Kidney (tissue), 14 donors: ENCODE results near the gene GATB. TPM values are rescaled to one million over a fixed set of nuclear protein-coding genes. Genes with fewer than 3 reads are reported as not detected.

Experiments used
- DNase-seq, 5 donors: peaks; one replicate each; pipeline ENCODE4 v3.0.0-alpha.2; 2013 to 2020
- FAIRE-seq: peaks from 2 replicates; lab custom pipeline; 2012; peaks lifted over from hg19 to GRCh38; lab: Jason Lieb, UNC
- H3K27ac ChIP-seq, 2 donors: one replicate each; pipeline ENCODE4 v1.7.0; 2013; ENCODE audit warnings: low read depth in 2 of 2, low read length in 2 of 2, inconsistent platforms in 1 of 2
- H3K27me3 ChIP-seq: one replicate; pipeline ENCODE4 v1.7.1; 2013; ENCODE audit warnings: low read length, inconsistent platforms; ENCODE audit not compliant: control insufficient read depth, insufficient read depth
- H3K36me3 ChIP-seq, 3 donors: one replicate each; pipeline versions ENCODE4 v1.7.0 to v1.7.1; 2013; ENCODE audit warnings: low read length in 3 of 3, control low read depth in 1 of 3, inconsistent platforms in 1 of 3; ENCODE audit not compliant: insufficient read depth in 3 of 3, control insufficient read depth in 2 of 3
- H3K4me1 ChIP-seq, 3 donors: one replicate each; pipeline versions ENCODE4 v1.7.0 to v1.7.1; 2013; ENCODE audit warnings: low read length in 3 of 3, inconsistent platforms in 1 of 3, low read depth in 1 of 3; ENCODE audit not compliant: control insufficient read depth in 2 of 3, insufficient read depth in 2 of 3
- H3K4me3 ChIP-seq, 3 donors: one replicate each; pipeline versions ENCODE4 v1.7.0 to v1.8.1; 2013; ENCODE audit warnings: low read length in 3 of 3, control low read depth in 1 of 3, inconsistent platforms in 1 of 3
- H3K9ac ChIP-seq, 3 donors: one replicate each; pipeline versions ENCODE4 v1.7.0 to v1.7.1; 2013; ENCODE audit warnings: low read length in 3 of 3, control low read depth in 1 of 3, inconsistent platforms in 1 of 3
- H3K9me3 ChIP-seq, 3 donors: one replicate each; pipeline versions ENCODE4 v1.7.0 to v1.7.1; 2013; ENCODE audit warnings: low read length in 3 of 3, control low read depth in 1 of 3, inconsistent platforms in 1 of 3; ENCODE audit not compliant: control insufficient read depth in 2 of 3, insufficient read depth in 1 of 3
- intact Hi-C: fragments of 100-400 bp; cut with DNase I; formaldehyde crosslinking; loops from one replicate; pipeline ENCODE4 v1.11.1; 2022
- polyA plus RNA-seq: library from polyadenylated mRNA; stranded (reverse); fragments of 350-450 nt; fragmentation: Illumina TruSeq; extraction: RNeasy Lipid Tissue Mini Kit (QIAGEN cat#74804); gene quantifications from one replicate; pipeline ENCODE4 v1.2.3, GENCODE V29; 2014; ENCODE audit warnings: low read depth, low replicate concordance; ENCODE audit not compliant: insufficient read depth
- total RNA-seq: library from RNA; stranded (reverse); fragmentation: NEBNext Ultra II Directional; extraction: Animal tissue kit (Norgen Biotek cat#: 25700); gene quantifications from one replicate; pipeline ENCODE4 v1.2.1, GENCODE V29; 2021
- TF ChIP-seq, protein P1 (sequence below): IDR thresholded peaks from 3 replicates; pipeline ENCODE4 v1.5.1; 2012; ENCODE audit warnings: mild to moderate bottlenecking, moderate library complexity, borderline replicate concordance; ENCODE audit not compliant: insufficient read depth; ENCODE audit errors: extremely low read depth
- donor health status: control.
- donor health status: control.
- donor health status: control.
- donor health status: control.
- donor health status: control.
- donor health status: DM: yes; HTN: yes; CAD: no.
- donor health status: Normal renal cell carcinoma (clear cell type).

GATB gene
- total and polyA plus RNA-seq, 2 donors from 2014 or later: 17.0 to 50.9 TPM

GRCh38 chr4:151692443-151692782 is 68.4 kb downstream of the GATB start:
- Histone ChIP-seq H3K27me3 (no peaks in the 10 kb centered on the region), H3K27ac (no peak overlapping the region), H3K4me3 (no peak overlapping the region), H3K36me3 (no peaks in the 10 kb centered on the region), H3K9me3 (no peaks in the 10 kb centered on the region), H3K9ac (no peak overlapping the region), H3K4me1 (peaks cover 0 to 10% (median 5%) of the 10 kb centered on the region in 3 donors)
- intact Hi-C loops: no loop called here
- TF ChIP-seq, protein P1, sequence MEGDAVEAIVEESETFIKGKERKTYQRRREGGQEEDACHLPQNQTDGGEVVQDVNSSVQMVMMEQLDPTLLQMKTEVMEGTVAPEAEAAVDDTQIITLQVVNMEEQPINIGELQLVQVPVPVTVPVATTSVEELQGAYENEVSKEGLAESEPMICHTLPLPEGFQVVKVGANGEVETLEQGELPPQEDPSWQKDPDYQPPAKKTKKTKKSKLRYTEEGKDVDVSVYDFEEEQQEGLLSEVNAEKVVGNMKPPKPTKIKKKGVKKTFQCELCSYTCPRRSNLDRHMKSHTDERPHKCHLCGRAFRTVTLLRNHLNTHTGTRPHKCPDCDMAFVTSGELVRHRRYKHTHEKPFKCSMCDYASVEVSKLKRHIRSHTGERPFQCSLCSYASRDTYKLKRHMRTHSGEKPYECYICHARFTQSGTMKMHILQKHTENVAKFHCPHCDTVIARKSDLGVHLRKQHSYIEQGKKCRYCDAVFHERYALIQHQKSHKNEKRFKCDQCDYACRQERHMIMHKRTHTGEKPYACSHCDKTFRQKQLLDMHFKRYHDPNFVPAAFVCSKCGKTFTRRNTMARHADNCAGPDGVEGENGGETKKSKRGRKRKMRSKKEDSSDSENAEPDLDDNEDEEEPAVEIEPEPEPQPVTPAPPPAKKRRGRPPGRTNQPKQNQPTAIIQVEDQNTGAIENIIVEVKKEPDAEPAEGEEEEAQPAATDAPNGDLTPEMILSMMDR: no peak
- DNase-seq: no peak
- no peak for FAIRE-seq

DNA sequence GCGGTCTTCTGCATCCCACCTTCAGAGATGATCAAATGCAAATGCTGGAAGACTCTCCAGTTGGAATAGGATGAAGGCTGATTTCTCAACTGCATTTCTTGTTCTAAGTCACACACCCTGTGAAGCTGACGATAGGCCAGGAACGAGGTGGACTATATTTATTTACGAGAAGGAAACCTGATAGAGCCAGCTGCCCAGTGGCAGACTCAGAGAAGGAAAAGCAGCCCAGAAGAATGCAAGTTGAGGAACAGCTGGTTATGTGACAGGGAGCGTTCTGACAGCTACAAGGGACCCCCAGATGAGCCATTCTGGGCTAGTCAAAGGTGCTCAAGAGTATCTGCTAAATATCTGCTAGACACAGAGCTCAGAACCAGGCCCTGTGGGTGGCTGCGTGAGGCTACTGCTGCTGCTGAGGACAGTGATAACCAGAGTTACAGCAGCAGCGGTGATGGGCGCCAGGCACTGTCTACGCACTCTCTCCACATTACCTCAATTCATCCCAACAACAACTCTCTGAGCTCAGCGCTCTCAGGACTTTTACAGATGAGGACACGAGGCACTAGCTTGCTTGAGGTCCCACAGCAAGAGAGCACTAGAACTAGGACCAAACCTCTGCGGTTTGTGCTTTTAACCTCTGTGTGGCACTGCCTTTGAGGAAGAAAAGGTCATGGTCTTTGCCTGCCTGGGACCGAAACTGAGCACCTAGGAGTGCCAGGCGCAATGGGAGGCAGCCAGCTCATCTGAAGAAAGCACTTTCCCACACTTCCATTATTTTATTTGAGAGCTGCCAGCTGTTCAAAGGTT is 69.0 kb downstream of the GATB start:
- no peak for FAIRE-seq

DNA sequence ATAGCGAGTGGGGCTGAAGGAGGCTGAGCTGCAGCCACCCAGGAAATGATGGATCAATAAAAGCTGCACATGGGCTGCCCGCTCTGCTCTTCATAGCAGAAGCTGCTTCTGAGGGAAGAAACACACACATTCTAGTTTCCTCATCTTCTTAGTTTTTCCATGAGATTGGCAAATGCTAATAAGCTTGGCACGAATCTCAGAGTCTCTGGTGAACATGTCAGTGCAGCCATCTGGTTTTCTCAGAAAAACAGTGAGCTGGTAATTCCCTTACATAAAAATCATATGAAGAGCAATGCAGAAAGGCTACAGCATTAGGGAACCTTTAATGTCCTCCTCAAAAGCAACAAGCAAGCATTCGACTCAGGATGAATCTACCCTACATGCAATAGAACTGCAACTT is 69.9 kb downstream of the GATB start:
- H3K27ac ChIP-seq: no peak overlapping the region

More for the DNA sequence above, 69.0 kb downstream of the GATB start:
- DNase-seq: no peak
- TF ChIP-seq, protein P1: no peak
- H3K36me3 ChIP-seq: peaks cover 0 to under 1% (median 0%) of the 10 kb centered on the region in 3 donors
- intact Hi-C loops: no loop called here
- no peaks in the 10 kb centered on the region for H3K27me3 ChIP-seq
- H3K9me3 ChIP-seq: no peaks in the 10 kb centered on the region
- no peak overlapping the region for H3K4me3 ChIP-seq
- H3K4me1 ChIP-seq: peaks cover 0 to 12% (median 7%) of the 10 kb centered on the region in 3 donors
- no peak overlapping the region for H3K9ac ChIP-seq
- no peak overlapping the region for H3K27ac ChIP-seq

More for the DNA sequence above, 69.9 kb downstream of the GATB start:
- H3K36me3 ChIP-seq: peaks cover 0 to 2% (median 0%) of the 10 kb centered on the region in 3 donors
- H3K9me3 ChIP-seq: no peaks in the 10 kb centered on the region
- FAIRE-seq (no peak), DNase-seq (no peak)
- intact Hi-C loops: no loop called here
- no peak overlapping the region for H3K9ac ChIP-seq
- TF ChIP-seq, protein P1: no peak
- no peaks in the 10 kb centered on the region for H3K27me3 ChIP-seq
- H3K4me3 ChIP-seq: no peak overlapping the region
- peaks cover 0 to 14% (median 7%) of the 10 kb centered on the region in 3 donors for H3K4me1 ChIP-seq
